ENCODE data around the gene LBHD2.
"Not testable (repeated sequence)": the region's sequence is repeated elsewhere in the genome, so short reads cannot be mapped to it uniquely, and the experiment has no call there.

The LBHD2 gene

DNA sequence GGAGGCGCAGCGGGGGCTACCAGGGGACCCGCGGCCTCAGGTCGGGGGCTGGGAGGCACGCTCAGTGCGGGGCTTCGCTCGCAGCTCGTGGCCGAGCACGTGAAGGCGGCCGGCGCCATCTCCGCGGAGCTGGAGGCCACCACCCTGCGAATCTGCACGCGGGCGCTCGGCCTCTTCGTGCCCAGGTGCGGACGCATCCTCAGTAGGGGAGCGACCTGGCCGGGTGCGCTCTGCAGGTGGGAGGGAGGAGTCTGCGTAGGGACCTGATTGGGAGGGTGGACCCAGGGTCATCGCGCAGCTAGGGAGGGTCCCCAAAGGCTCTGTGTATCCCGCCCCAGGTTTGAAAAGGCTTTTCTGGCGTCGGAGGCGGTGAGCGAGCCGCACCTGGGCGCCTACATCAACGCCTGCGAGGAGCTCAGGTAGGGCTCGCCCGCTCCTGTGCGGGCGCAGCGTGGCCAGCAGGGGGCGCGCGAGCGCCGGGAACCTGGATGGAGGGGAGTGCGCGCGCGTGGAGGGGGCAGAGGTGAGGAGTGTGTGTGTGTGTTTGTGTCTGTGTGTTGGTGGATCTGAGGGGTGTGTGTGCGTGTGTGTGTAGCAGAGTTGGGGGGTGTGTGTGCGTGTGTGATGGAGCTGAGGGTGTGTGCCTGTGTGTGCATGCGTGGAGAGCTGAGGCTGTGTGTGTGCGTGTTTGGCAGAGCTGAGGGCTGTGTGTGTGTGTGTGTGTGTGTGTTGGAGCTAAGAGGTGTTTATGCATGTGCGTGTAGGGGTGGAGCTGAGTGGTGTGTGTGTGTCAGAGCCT is 20.8 kb downstream of the LBHD2 start:
- DNase-seq (ENCODE audit: low spot score) = peak; percentile 75

DNA sequence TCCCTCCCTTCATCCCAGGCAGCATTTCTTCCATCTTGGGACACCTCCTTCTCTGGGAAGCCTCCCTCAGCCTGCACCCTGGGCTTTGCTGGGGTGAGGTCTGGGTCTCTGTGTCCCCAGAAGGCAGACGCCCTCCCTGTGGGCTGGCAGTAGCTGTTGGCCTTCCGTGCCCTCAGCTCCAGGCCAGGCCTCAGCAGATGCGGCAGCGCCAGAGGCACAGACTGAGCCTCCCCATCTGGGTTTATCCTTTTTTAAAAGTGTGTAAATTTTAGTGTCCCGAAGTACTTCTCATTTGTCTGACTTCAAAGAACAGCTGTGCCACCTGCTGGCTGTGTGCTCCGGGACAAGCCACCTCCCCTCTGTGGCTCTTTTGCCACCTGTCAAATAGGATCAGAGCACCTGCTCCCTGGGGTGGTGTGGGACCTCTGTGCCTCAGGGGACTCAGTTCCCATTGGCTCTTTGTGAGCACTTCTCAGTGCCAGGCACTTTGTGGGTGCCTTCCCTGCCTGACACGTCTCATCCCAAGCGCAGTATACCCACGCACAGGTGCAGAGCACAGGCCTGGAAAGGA is 21.7 kb downstream of the LBHD2 start:
- DNase-seq (ENCODE audit: low spot score) = peak; percentile 80

GRCh38 chr14:103107455-103107854 is 23.4 kb downstream of the LBHD2 start:
- no peak for DNase-seq (ENCODE audit: low spot score)

- DNase-seq (ENCODE audit: low spot score) = no peak
Observed at GRCh38 chr14:103107941-103108748, 24.1 kb downstream of the LBHD2 start.

DNA sequence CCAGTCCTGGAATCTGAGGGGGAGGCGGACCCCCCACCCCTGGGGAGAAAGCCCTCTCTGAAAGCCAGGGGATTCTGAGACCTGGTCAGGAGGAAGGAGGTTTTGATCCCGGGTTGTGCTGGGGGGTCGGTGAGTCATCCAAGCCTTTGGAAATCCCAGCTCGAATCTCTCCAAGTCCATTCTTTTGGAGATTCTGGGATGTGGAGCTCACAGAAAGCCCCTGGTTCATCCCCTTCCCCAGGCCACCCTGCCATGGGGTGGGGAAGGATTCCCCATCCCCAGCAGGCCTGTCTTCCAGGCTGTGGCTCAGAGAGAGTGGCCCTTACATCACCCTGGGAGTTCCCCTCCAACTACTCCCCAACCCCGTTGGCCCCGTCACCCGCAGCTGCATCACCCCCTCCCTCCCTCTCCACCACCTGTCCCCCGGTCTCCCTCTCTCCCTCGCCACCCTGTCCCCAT is 24.8 kb downstream of the LBHD2 start:
- DNase-seq (ENCODE audit: low spot score) = peak; percentile 44

- peak; percentile 80 for DNase-seq (ENCODE audit: low spot score)
Observed at GRCh38 chr14:103109535-103110441, 25.8 kb downstream of the LBHD2 start.

DNA sequence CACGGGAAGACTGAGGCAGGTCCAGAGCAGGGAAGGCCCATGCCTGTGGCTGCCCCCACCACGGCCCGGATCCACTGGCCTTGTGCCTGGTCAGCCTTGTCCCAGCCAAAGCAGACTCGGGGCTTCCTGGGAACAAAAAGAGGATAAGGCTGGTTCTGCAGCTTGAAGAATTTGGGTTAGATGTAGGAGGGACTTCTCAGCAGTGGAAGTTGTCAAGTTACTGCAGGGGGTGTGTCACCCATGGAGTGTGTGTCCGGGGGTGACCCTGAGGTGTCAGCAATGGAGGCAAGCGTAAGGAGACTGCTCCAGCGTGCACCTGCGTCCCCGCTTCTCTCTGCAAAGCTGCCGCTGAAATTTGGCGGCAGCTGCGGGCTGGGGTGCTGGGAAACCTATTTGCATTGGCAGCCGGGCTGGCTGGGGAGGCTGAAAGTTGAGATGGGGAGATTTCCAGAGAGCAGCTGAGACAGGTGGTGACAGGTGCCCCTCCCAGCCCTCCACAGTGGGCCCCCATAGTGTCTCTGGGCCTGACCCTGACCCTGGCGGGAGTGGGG is 26.7 kb downstream of the LBHD2 start:
- no peak for DNase-seq (ENCODE audit: low spot score)

DNA sequence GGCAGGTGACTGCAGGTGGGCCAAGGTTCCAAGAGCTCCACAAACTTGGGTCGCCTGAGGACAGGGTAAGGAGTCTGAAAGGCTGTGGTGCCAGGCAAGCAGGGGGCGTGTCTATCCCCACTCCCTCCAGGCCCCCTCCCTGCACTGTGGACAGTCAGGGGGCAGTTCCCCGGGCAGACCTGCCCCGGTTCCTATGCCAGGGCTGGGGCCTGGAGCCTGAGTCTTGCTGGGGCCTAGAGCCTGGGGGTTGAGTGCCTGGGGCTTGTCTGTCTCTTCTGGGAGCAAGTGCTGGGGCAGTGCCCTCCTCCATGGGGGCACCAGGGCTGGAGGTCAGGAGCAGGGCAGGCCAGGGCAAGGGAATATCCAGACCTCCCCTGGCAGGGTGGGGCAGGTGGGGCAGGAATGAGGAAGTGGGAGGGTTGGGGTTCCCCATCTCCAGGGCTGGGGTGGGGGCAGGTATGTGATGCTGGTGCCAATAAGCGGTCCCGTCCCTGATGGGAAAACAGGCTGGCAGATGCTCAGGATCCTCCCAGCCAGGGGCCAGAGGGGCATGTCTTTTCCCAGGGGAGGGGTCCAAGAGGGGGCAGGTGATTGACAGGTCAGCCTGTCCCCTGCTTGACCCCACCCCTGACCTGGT is 27.3 kb downstream of the LBHD2 start:
- no peak for DNase-seq (ENCODE audit: low spot score)

GRCh38 chr14:103112400-103113243 is 28.6 kb downstream of the LBHD2 start:
- no peak for DNase-seq (ENCODE audit: low spot score)

DNA sequence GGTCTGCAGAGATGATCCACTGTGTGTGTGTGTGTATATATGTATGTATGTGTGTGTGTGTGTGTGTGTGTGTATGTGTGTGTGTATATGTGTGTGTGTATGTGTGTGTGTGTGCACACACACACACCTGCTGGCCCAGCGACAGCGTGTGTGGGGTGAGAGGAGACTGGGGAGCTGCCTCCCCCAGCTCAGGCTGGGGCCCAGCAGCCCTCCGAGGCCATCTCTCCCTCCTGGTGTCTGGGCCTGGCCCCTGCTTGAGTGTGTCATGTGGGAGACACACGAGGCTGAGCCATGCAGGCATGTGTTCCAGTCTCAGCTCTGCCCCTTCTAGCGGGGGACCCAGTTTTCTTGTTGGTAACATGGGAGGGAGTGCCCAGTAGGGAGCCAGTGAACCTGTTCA is 29.3 kb downstream of the LBHD2 start:
- no peak for DNase-seq (ENCODE audit: low spot score)

DNA sequence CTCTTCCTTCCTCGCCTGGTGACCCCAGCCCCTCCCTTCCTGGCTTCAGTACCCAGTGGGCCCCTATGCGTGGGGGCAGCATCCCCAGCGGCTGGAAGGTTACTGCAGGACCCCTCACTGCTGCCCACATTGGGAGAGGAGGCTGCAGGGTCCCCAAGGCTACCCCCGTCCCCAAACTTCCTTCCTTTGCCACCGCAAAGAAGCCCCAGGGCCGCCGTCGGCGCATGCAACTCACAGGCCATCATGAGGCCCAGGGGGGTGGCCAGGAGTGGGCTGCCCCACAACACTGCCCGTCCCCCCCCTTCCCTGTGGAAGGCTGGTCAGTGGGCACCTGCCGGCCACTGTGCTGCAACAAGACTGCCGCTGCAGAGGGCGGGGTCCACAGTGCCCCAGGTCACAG is 29.8 kb downstream of the LBHD2 start:
- DNase-seq (ENCODE audit: low spot score) = no peak

- not testable (repeated sequence) for DNase-seq (ENCODE audit: low spot score)
Observed at GRCh38 chr14:103115086-103115679, 31.2 kb downstream of the LBHD2 start.

- DNase-seq (ENCODE audit: low spot score) = no peak
Observed at GRCh38 chr14:103115845-103116572, 32.0 kb downstream of the LBHD2 start.

- DNase-seq (ENCODE audit: low spot score) = peak; percentile 92
Observed at GRCh38 chr14:103116636-103117035, 32.6 kb downstream of the LBHD2 start.

DNA sequence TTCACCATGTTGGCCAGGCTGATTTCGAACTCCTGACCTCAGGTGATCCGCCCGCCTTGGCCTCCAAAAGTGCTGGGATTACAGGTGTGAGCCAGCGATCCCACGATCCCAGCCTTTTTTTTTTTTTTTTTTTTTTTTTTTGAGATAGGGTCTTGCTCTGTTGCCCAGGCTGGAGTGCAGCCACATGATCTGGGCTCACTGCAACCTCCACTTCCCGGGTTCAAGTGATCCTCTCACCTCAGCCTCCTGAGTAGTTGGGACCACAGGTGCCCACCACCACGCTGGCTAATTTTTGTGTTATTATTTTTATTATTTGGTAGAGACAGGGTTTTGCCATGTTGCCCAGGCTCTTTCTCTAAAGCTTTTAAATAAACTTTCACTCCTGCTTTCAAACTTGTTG is 33.5 kb downstream of the LBHD2 start:
- not testable (repeated sequence) for DNase-seq (ENCODE audit: low spot score)

DNA sequence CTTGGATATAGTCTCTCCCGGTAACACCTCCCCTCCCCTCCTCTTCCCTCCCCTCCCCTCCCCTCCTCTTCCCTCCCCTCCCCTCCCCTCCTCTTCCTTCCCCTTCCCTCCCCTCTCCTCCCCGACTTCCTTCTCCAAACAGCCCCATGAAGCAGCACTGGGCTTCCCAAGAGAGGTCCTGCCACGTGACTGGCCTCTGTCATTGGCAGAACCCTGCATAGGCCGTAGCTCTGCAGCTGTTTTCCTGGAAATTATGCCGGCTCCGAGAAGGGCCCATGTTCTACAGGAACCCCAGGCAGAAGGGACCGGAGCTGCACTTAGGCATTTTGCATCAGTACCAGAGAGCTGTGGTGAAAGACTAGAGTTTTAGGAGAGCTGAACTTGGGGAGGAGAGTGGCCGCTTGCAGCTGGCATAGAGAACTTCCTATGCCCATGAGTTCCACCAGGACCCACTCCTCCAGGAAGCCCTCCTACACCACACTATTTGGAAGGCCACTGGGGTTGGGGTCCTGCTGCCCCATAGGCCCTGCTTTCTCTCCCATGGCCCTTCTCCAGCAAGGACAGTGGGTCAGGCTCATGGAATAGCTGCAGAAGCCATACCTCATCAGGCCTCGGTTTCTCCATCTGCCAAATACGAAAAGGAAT is 34.1 kb downstream of the LBHD2 start:
- no peak for DNase-seq (ENCODE audit: low spot score)

DNA sequence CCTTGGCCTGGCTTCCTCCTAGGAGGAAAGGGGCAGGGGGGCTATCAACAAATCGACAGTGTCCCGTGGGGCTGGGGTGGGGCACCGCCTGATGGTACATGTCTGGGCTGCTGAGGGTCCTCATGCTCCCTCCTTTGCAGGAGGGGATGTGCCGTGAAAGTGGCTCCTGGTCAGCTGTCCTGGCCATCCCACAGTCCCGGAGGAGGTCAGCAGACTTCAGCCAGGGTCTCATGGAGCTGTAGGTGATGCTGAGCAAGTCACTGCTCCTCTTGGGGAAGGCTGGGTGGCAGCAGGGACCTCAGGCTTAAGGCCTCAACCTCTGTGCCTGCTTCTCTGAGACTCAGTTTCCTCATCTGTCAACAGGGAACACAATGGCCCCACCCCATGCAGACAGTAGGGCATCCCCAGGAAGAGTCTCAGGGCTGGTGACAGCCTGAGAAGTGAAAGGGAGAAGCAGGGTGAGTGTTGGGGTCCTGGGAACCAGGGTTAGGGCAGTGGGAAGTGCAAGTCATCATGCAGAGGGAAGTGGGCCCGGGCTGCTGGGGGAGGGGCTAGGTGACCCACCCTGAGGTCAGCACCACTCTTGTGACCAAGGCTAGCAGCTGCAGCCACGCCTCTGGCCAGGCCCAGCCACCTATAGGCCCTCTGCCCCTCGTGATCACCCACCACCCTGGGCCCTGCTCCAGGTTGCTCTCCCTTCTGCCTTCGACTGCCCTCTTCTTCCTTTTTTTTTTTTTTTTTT is 34.8 kb downstream of the LBHD2 start:
- DNase-seq (ENCODE audit: low spot score) = no peak

GRCh38 chr14:103119527-103119926 is 35.5 kb downstream of the LBHD2 start:
- not testable (repeated sequence) for DNase-seq (ENCODE audit: low spot score)

All from SW480 (cell line).